ENCODE data around the gene AZIN2.

DNA sequence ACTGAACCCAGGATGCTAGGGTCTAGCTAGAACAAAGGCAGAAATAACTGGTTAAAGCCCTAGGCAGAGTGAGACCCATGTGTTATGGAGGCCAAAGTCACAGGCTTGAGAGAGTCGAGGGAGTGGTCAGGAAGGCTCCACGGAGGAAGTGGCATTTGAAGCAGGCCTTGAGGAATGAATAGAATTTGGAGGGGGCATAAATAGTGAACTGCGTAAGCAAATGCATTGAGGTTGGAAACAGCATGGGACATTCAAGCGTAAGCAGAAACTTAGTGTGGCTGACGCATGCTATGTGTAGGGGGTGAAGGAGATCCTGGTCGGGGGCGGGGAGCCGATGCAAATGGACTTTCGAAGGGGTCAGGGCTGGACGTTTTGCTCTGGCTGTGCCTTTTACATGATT lies 11.5 kb downstream of the AZIN2 start:
- TF ChIP-seq SPI1 (IDR thresholded peaks at IDR 0.05; ENCODE audit: low read depth, low read length) = no peak
- no peak for TF ChIP-seq POLR2AphosphoS5 (IDR thresholded peaks at IDR 0.05; ENCODE audit: low read depth, low read length)
- TF ChIP-seq POLR2A (IDR thresholded peaks at IDR 0.05; ENCODE audit: low read depth, low read length) = no peak
- no peak for TF ChIP-seq TAF1 (IDR thresholded peaks at IDR 0.05; ENCODE audit: low read depth, low read length)
- no peak for TF ChIP-seq POU2F2 (IDR thresholded peaks at IDR 0.05; ENCODE audit: low read depth, low read length)

All from GM12891 (cell line).